LNCAP (cell line): ENCODE measurements around the gene GPC6.

Experiments used
- TF ChIP-seq, protein P1 (sequence below): fragments of 450-650 bp; IDR thresholded peaks from 2 replicates; pipeline ENCODE4 v1.5.1; 2017; ENCODE audit warnings: mild to moderate bottlenecking

The GPC6 gene

GRCh38 chr13:93280688-93281087 lies 54.1 kb downstream of the GPC6 start:
- TF ChIP-seq, protein P1, sequence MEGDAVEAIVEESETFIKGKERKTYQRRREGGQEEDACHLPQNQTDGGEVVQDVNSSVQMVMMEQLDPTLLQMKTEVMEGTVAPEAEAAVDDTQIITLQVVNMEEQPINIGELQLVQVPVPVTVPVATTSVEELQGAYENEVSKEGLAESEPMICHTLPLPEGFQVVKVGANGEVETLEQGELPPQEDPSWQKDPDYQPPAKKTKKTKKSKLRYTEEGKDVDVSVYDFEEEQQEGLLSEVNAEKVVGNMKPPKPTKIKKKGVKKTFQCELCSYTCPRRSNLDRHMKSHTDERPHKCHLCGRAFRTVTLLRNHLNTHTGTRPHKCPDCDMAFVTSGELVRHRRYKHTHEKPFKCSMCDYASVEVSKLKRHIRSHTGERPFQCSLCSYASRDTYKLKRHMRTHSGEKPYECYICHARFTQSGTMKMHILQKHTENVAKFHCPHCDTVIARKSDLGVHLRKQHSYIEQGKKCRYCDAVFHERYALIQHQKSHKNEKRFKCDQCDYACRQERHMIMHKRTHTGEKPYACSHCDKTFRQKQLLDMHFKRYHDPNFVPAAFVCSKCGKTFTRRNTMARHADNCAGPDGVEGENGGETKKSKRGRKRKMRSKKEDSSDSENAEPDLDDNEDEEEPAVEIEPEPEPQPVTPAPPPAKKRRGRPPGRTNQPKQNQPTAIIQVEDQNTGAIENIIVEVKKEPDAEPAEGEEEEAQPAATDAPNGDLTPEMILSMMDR: no peak

GRCh38 chr13:93283255-93283654 lies 56.6 kb downstream of the GPC6 start:
- TF ChIP-seq, protein P1: no peak

DNA sequence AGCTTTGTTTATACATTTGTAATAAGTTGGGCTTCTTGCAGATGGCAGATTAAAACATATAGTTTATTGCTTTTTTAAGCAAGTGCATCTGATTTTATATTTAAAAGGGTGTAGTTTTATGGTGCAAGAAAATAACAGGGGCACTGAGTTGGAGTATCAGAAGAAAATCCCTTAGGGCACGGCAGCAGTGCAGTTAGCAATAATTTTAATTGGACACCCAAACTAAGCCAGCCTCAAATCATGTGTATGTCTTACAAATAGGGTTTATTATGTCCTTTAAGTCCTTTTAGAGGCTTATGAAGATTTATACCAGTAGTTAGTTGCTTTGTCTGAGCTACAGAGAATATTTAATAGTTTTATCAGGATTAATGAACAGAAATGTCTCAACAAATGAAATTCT lies 57.5 kb downstream of the GPC6 start:
- TF ChIP-seq, protein P1: no peak

GRCh38 chr13:93286047-93286446 lies 59.4 kb downstream of the GPC6 start:
- TF ChIP-seq, protein P1: no peak

GRCh38 chr13:93289053-93289452 lies 62.4 kb downstream of the GPC6 start:
- TF ChIP-seq, protein P1: no peak

- TF ChIP-seq, protein P1: no peak
These were observed 63.2 kb downstream of the GPC6 start for GRCh38 chr13:93289842-93290241.

DNA sequence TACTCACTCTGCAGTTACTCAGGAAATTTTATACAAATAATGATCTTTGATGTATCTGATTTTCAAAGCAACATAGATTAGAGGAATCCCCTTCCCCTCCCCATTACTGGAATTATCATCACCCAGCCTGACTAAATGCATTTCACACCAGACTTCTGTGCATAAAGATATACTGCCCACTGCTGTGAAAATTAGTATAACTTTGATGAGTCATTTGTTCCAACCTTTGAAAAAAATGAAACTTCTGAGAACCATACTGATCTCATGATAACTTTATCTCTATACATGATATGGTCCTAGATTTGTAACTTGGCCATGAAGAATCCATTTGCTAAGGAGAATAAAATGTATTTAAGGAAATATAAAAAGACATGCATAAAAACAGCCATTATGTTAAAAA lies 63.9 kb downstream of the GPC6 start:
- TF ChIP-seq, protein P1: no peak

DNA sequence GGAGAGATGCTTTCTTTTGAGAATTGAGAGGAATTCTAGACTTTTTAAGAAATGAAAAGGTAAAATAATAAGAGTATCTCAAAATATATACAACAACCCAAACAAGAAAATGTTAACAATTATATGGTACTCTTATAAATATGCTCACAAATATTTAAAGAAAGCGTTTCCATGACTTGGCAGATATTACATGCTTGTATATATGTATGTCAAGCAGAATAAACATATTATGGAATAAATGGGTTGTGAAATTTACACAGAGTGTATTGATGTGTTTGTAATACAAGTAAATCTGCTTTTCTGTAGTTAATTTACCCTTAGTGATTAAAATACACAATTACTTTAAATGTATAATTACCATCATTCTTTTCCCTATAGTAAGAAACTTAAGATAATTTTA lies 65.8 kb downstream of the GPC6 start:
- TF ChIP-seq, protein P1: no peak
